ENCODE measurements around the gene STPG2.

- TF ChIP-seq CTCF (IDR thresholded peaks at IDR 0.05) (no peak), POLR2A (IDR thresholded peaks at IDR 0.05) (no peak)
These were observed 33.1 kb downstream of the STPG2 start for GRCh38 chr4:98110214-98110613.

Data from prostate gland (tissue), 2 donors.